Caco-2 (cell line): Measurements from ENCODE around the gene ATP9B. TPM values are rescaled to one million over a fixed set of nuclear protein-coding genes. Genes with fewer than 3 reads are reported as not detected.

Experiments
- BruUV-seq: library from RNA; stranded (reverse); fragments of 400-500 nt; replicated peaks from 2 replicates; lab custom pipeline; 2021; lab: Mats Ljungman, UMichigan
- CTCF ChIA-PET: fragments of 300-600 bp; sonication (Branson Sonifier 250); formaldehyde crosslinking; loops from one replicate; lab custom pipeline; 2022; ENCODE audit warnings: antibody characterized with exemption; lab: Charles Lee
- POLR2A ChIA-PET: fragments of 300-600 bp; sonication (Branson Sonifier 250); formaldehyde crosslinking; loops from one replicate; lab custom pipeline; 2022; ENCODE audit warnings: antibody characterized with exemption; lab: Charles Lee
- DNase-seq, 2 experiments: peaks; one replicate each; pipeline versions ENCODE4 v3.0.0 to v3.0.0-alpha.2; 2020 to 2022
- H3K27me3 ChIP-seq: replicated peaks from 2 replicates; pipeline ENCODE4 v1.6.0; 2011; ENCODE audit warnings: low read length; ENCODE audit not compliant: control insufficient read depth, insufficient read depth
- H3K36me3 ChIP-seq: 2 replicates; pipeline ENCODE4 v1.5.1; 2011; ENCODE audit warnings: low read length; ENCODE audit not compliant: control insufficient read depth, insufficient read depth
- H3K4me1 ChIP-seq: fragments of 250-450 bp; sonication (Bioruptor Pico); 2 replicates; pipeline ENCODE4 v1.5.1; 2020; ENCODE audit warnings: mild to moderate bottlenecking
- H3K4me3 ChIP-seq: 2 replicates; pipeline ENCODE4 v1.5.1; 2011; ENCODE audit warnings: low read depth, mild to moderate bottlenecking, control low read depth, low read length
- H3K9me3 ChIP-seq: fragments of 250-450 bp; sonication (Bioruptor Pico); 2 replicates; pipeline ENCODE4 v1.5.1; 2020; ENCODE audit warnings: mild to moderate bottlenecking, moderate library complexity
- H3K27ac Mint-ChIP-seq: one replicate; pipeline ENCODE4 v1.8.0; 2022; ENCODE audit warnings: mixed read lengths; ENCODE audit not compliant: unreplicated experiment
- H3K27me3 Mint-ChIP-seq: one replicate; pipeline ENCODE4 v1.8.0; 2022; ENCODE audit warnings: mixed read lengths; ENCODE audit not compliant: insufficient read depth, unreplicated experiment
- H3K36me3 Mint-ChIP-seq: one replicate; pipeline ENCODE4 v1.8.0; 2022; ENCODE audit warnings: mild to moderate bottlenecking, mixed read lengths; ENCODE audit not compliant: insufficient read depth, unreplicated experiment
- H3K4me1 Mint-ChIP-seq: one replicate; pipeline ENCODE4 v1.8.0; 2022; ENCODE audit warnings: low read depth, mixed read lengths; ENCODE audit not compliant: unreplicated experiment
- H3K4me3 Mint-ChIP-seq: one replicate; pipeline ENCODE4 v1.8.0; 2022; ENCODE audit warnings: mild to moderate bottlenecking, moderate library complexity, mixed read lengths; ENCODE audit not compliant: unreplicated experiment
- H3K9me3 Mint-ChIP-seq: one replicate; pipeline ENCODE4 v1.8.0; 2022; ENCODE audit warnings: mixed read lengths; ENCODE audit not compliant: unreplicated experiment
- CTCF ChIP-seq, 2 experiments: fragments of 200-600 bp in 1 of 2; IDR thresholded peaks; 1 replicate in 1 of 2; 2 replicates in 1 of 2; pipeline versions ENCODE4 v1.5.1 to v1.8.0; 2011 to 2022; ENCODE audit warnings: antibody characterized with exemption in 1 of 2, control low read depth in 1 of 2, inconsistent platforms in 1 of 2, low read depth in 1 of 2, low read length in 1 of 2, mild to moderate bottlenecking in 1 of 2, moderate library complexity in 1 of 2; ENCODE audit not compliant: insufficient read depth in 1 of 2, severe bottlenecking in 1 of 2, unreplicated experiment in 1 of 2
- intact Hi-C: fragments of 100-400 bp; cut with micrococcal nuclease; formaldehyde crosslinking; loops from one replicate; pipeline ENCODE4 v1.10.0; 2022; ENCODE audit not compliant: unreplicated experiment
- total RNA-seq: library from RNA; stranded (reverse); gene quantifications from 2 replicates; pipeline ENCODE4 v1.2.3, GENCODE V29; 2022

Gene ATP9B
- total RNA-seq, 1 experiment from 2014 or later = 15.8 TPM

GRCh38 chr18:79400091-79400590 is 330.9 kb downstream of the ATP9B start:
- no peak for TF ChIP-seq CTCF (IDR thresholded peaks at IDR 0.05; ENCODE audit: insufficient read depth in 1 of 2, low read depth in 1 of 2, low read length in 1 of 2, severe bottlenecking in 1 of 2, unreplicated experiment in 1 of 2)
- BruUV-seq = no TSS peak
- no peak overlapping the region for H3K27ac Mint-ChIP-seq
- ChIA-PET POLR2A (no interaction called here), CTCF (no interaction called here)
- H3K36me3 Mint-ChIP-seq = no peaks in the 10 kb centered on the region
- DNase-seq = no peak
- Histone ChIP-seq H3K4me1 (no peaks in the 10 kb centered on the region), H3K36me3 (no peaks in the 10 kb centered on the region), H3K9me3 (no peaks in the 10 kb centered on the region), H3K27me3 (no peaks in the 10 kb centered on the region), H3K4me3 (peak overlapping the region; percentile 30)
- H3K9me3 Mint-ChIP-seq = no peaks in the 10 kb centered on the region
- no peaks in the 10 kb centered on the region for H3K4me1 Mint-ChIP-seq
- H3K4me3 Mint-ChIP-seq = no peak overlapping the region
- intact Hi-C loops = no loop called here
- no peaks in the 10 kb centered on the region for H3K27me3 Mint-ChIP-seq

- no peaks in the 10 kb centered on the region for H3K36me3 ChIP-seq
- intact Hi-C loops = no loop called here
- ChIA-PET POLR2A (no interaction called here), CTCF (no interaction called here)
- Mint-ChIP-seq H3K27ac (no peak overlapping the region), H3K36me3 (no peaks in the 10 kb centered on the region), H3K27me3 (no peaks in the 10 kb centered on the region), H3K4me3 (peak overlapping the region; percentile 65), H3K9me3 (no peaks in the 10 kb centered on the region), H3K4me1 (no peaks in the 10 kb centered on the region)
- peak overlapping the region; percentile 30 for H3K4me3 ChIP-seq
- H3K4me1 ChIP-seq = no peaks in the 10 kb centered on the region
- DNase-seq = no peak
- BruUV-seq = no TSS peak
- H3K27me3 ChIP-seq = no peaks in the 10 kb centered on the region
- TF ChIP-seq CTCF (IDR thresholded peaks at IDR 0.05; ENCODE audit: insufficient read depth in 1 of 2, low read depth in 1 of 2, low read length in 1 of 2, severe bottlenecking in 1 of 2, unreplicated experiment in 1 of 2) = no peak
- H3K9me3 ChIP-seq = no peaks in the 10 kb centered on the region
Observed at GRCh38 chr18:79400591-79401381, 331.6 kb downstream of the ATP9B start.

- H3K36me3 Mint-ChIP-seq = no peaks in the 10 kb centered on the region
- H3K27ac Mint-ChIP-seq = no peak overlapping the region
- no peaks in the 10 kb centered on the region for H3K9me3 ChIP-seq
- BruUV-seq = no TSS peak
- intact Hi-C loops = no loop called here
- no peaks in the 10 kb centered on the region for H3K27me3 Mint-ChIP-seq
- H3K4me1 ChIP-seq = no peaks in the 10 kb centered on the region
- CTCF ChIA-PET = no interaction called here
- H3K9me3 Mint-ChIP-seq = no peaks in the 10 kb centered on the region
- TF ChIP-seq CTCF (IDR thresholded peaks at IDR 0.05; ENCODE audit: insufficient read depth in 1 of 2, low read depth in 1 of 2, low read length in 1 of 2, severe bottlenecking in 1 of 2, unreplicated experiment in 1 of 2) = no peak
- H3K27me3 ChIP-seq = no peaks in the 10 kb centered on the region
- H3K4me3 ChIP-seq = no peak overlapping the region
- POLR2A ChIA-PET = no interaction called here
- peak overlapping the region; percentile 65 for H3K4me3 Mint-ChIP-seq
- DNase-seq = no peak
- H3K4me1 Mint-ChIP-seq = no peaks in the 10 kb centered on the region
- no peaks in the 10 kb centered on the region for H3K36me3 ChIP-seq
Observed at GRCh38 chr18:79401494-79402208, 332.5 kb downstream of the ATP9B start.
